Measurements from ENCODE around the gene USP40. TPM values are rescaled to one million over a fixed set of nuclear protein-coding genes. Genes with fewer than 3 reads are reported as not detected.

The USP40 gene
- total and polyA plus RNA-seq, 10 donors: 11.4 to 57.3 (median 38.1) TPM

DNA sequence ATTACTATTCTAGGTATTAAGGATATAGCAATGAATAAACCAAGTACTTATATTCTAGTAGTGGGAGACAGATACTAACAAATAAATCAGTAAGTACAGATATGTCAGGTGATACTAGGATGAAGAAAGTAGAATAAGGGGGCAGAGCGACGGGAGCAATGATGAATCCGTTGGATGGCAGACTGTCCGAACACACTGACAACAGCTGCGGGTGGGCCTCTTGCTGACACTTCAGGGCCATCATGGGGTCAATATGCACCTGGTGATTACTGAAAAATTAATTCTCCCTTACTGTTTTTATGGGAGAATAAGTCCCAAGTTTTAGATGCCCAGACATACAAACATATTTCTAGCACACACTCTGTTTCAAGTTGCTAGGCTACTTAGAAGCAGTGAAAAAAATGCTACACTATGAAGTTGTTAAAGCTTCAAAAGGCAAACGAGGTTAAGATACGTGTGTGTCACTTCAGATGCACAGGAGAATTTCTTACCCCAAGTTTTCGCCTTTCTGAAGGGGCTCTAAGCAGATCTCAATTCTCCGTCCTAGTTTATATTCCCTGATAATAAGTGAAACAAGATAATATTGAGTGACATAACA lies 78.7 kb downstream of the USP40 start:
- no peak for DNase-seq
- 88 to 96% (median 94%) methylated on average over 9 of the region's 9 CpGs for WGBS, 5 donors
- Histone ChIP-seq H3K4me3 (no peak overlapping the region), H3K36me3 (peaks cover 2 to 96% (median 49%) of the 10 kb centered on the region in 6 donors), H3K27me3 (replicated peaks in 1 of 7) (no peaks in the 10 kb centered on the region), H3K9me3 (no peaks in the 10 kb centered on the region), H3K27ac (no peak overlapping the region), H3K4me1 (peaks cover 0 to 17% (median 0%) of the 10 kb centered on the region in 6 donors)
- intact Hi-C loops (cut with DNase I; ENCODE audit: low total_unique reads): no loop called here
- TF ChIP-seq POLR2A (IDR thresholded peaks at IDR 0.05) (no peak), CTCF (IDR thresholded peaks at IDR 0.05 in 8 of 11, conservative IDR thresholded peaks at IDR 0.05 in 3 of 11) (no peak), POLR2AphosphoS5 (IDR thresholded peaks at IDR 0.05) (no peak)

DNA sequence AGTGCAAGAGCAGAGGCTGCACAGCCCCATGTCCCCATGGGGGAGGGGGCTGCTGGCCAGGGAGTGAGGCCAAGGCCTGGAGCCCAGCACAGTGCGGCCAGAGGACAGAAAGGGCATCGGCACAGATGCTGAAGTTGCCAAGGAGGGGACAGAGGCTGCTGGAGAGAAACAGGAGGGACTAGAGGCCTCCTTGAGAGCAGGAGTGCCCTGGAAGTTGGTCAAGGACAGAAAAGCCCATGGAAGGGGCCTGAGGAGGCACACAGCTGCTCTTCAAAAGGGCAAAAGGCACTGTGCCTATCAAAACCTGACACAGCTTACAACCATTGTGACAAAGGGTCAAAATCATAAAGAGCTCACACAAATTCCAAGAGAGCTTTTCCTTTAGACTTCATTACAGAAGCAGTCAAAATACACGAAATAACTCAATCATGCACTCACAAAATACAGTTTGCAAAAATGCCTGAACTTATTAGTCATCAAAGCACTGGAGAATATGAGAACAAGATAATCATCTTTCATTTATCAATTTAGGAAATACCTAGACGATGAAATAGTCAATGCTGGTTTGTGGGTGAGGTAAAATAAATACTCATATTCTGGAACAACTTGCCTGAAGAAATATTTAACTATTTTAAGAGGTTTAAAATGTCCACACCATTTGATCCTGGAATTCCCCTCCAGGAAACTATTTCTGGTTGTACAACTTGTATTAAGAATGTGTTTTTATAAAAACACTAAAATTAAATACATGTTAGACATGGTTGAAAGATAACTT lies 79.6 kb downstream of the USP40 start:
- no peak overlapping the region for H3K4me3 ChIP-seq
- no peaks in the 10 kb centered on the region for H3K27me3 ChIP-seq (replicated peaks in 1 of 7)
- H3K4me1 ChIP-seq: peaks cover 0 to 17% (median 0%) of the 10 kb centered on the region in 6 donors
- DNase-seq: no peak
- H3K27ac ChIP-seq: peak overlapping the region in 4 of 8 donors; percentile 15 to 48 (median 30)
- H3K9me3 ChIP-seq: no peaks in the 10 kb centered on the region
- WGBS, 5 donors: 66 to 78% (median 73%) methylated on average over 4 of the region's 4 CpGs
- intact Hi-C loops (cut with DNase I; ENCODE audit: low total_unique reads): no loop called here
- TF ChIP-seq POLR2A (IDR thresholded peaks at IDR 0.05) (no peak), POLR2AphosphoS5 (IDR thresholded peaks at IDR 0.05) (peak in 1 of 3 donors; percentile 39)
- peaks cover 2 to 96% (median 49%) of the 10 kb centered on the region in 6 donors for H3K36me3 ChIP-seq

- DNase-seq: no peak
- TF ChIP-seq CTCF (IDR thresholded peaks at IDR 0.05 in 8 of 11, conservative IDR thresholded peaks at IDR 0.05 in 3 of 11) (no peak), POLR2A (IDR thresholded peaks at IDR 0.05) (no peak), POLR2AphosphoS5 (IDR thresholded peaks at IDR 0.05) (no peak)
- no peak overlapping the region for H3K4me3 ChIP-seq
- whole genome bisulfite sequencing, 5 donors: 71 to 82% (median 80%) methylated on average over 4 of the region's 4 CpGs
- H3K36me3 ChIP-seq: peaks cover 2 to 96% (median 54%) of the 10 kb centered on the region in 6 donors
- intact Hi-C loops (cut with DNase I; ENCODE audit: low total_unique reads): no loop called here
- no peaks in the 10 kb centered on the region for H3K9me3 ChIP-seq
- peaks cover 0 to 17% (median 0%) of the 10 kb centered on the region in 6 donors for H3K4me1 ChIP-seq
- H3K27me3 ChIP-seq (replicated peaks in 1 of 7): no peaks in the 10 kb centered on the region
- peak overlapping the region in 4 of 8 donors; percentile 15 to 48 (median 30) for H3K27ac ChIP-seq
Measured at GRCh38 chr2:233486357-233486756, 80.2 kb downstream of the USP40 start.

- TF ChIP-seq POLR2AphosphoS5 (IDR thresholded peaks at IDR 0.05) (no peak), POLR2A (IDR thresholded peaks at IDR 0.05) (no peak), CTCF (IDR thresholded peaks at IDR 0.05 in 8 of 11, conservative IDR thresholded peaks at IDR 0.05 in 3 of 11) (no peak)
- H3K4me3 ChIP-seq: no peak overlapping the region
- H3K9me3 ChIP-seq: no peaks in the 10 kb centered on the region
- no peak for DNase-seq
- H3K27me3 ChIP-seq (replicated peaks in 1 of 7): no peaks in the 10 kb centered on the region
- peaks cover 0 to 17% (median 0%) of the 10 kb centered on the region in 6 donors for H3K4me1 ChIP-seq
- intact Hi-C loops (cut with DNase I; ENCODE audit: low total_unique reads): no loop called here
- peak overlapping the region in 1 of 8 donors; percentile 25 for H3K27ac ChIP-seq
- WGBS, 5 donors: 93 to 97% (median 95%) methylated on average over 15 of the region's 15 CpGs
- H3K36me3 ChIP-seq: peaks cover under 1 to 96% (median 54%) of the 10 kb centered on the region in 6 donors
Measured at GRCh38 chr2:233485726-233486125, 80.9 kb downstream of the USP40 start.

Data from spleen (tissue), 11 donors.